HepG2 (cell line): Measurements from ENCODE around the gene PSMD1. TPM values are rescaled to one million over a fixed set of nuclear protein-coding genes. Genes with fewer than 3 reads are reported as not detected.

ENCODE experiments used
- FOSL1 ChIP-seq: sonication (generic); formaldehyde crosslinking; IDR thresholded peaks from 2 replicates; pipeline ENCODE4 v1.9.0; 2021; ENCODE audit warnings: missing genetic modification reagents, borderline replicate concordance
- IRX3 ChIP-seq: sonication (generic); formaldehyde crosslinking; IDR thresholded peaks from 2 replicates; pipeline ENCODE4 v1.8.1; 2023; ENCODE audit warnings: mild to moderate bottlenecking, low read depth, missing genetic modification reagents, borderline replicate concordance
- ISX ChIP-seq: sonication (generic); formaldehyde crosslinking; conservative IDR thresholded peaks from 2 replicates; pipeline ENCODE4 v1.5.0; 2020; ENCODE audit warnings: missing genetic modification reagents
- MAFF ChIP-seq: IDR thresholded peaks from 2 replicates; pipeline ENCODE4 v1.6.1; 2011; ENCODE audit warnings: low read depth, low read length, improper control_type of control experiment
- MXD1 ChIP-seq: sonication (generic); formaldehyde crosslinking; IDR thresholded peaks from 2 replicates; pipeline ENCODE4 v1.4.0; 2020; ENCODE audit warnings: mild to moderate bottlenecking, missing genetic modification reagents
- POLR2AphosphoS2 ChIP-seq: IDR thresholded peaks from 2 replicates; pipeline ENCODE4 v1.6.1; 2011; ENCODE audit warnings: low read depth, low read length, improper control_type of control experiment
- RBM39 ChIP-seq: fragments of 200-400 bp; formaldehyde crosslinking; IDR thresholded peaks from one replicate; pipeline ENCODE4 v1.6.1; 2018; ENCODE audit warnings: antibody characterized with exemption, mild to moderate bottlenecking, low read depth, low read length; ENCODE audit not compliant: poor library complexity, severe bottlenecking
- ZFY ChIP-seq: sonication (generic); formaldehyde crosslinking; IDR thresholded peaks from 2 replicates; pipeline ENCODE4 v1.4.0; 2020; ENCODE audit warnings: missing genetic modification reagents
- ZNF207 ChIP-seq: fragments of 450-650 bp; IDR thresholded peaks from 2 replicates; pipeline ENCODE4 v1.6.1; 2016; ENCODE audit warnings: antibody characterized with exemption, borderline replicate concordance
- ZNF44 ChIP-seq: sonication (generic); formaldehyde crosslinking; IDR thresholded peaks from 2 replicates; pipeline ENCODE4 v1.5.1; 2020; ENCODE audit warnings: mild to moderate bottlenecking, missing genetic modification reagents
- ZNF546 ChIP-seq: sonication (generic); formaldehyde crosslinking; conservative IDR thresholded peaks from 2 replicates; pipeline ENCODE4 v1.8.1; 2023; ENCODE audit warnings: mild to moderate bottlenecking, missing genetic modification reagents
- ZNF556 ChIP-seq: sonication (generic); formaldehyde crosslinking; IDR thresholded peaks from 2 replicates; pipeline ENCODE4 v1.4.0; 2020; ENCODE audit warnings: mild to moderate bottlenecking, missing genetic modification reagents, borderline replicate concordance
- polyA plus RNA-seq, 8 experiments: library from polyadenylated mRNA; depleted of rRNA in 3 of 8; stranded (reverse) in 7 of 8; unstranded in 1 of 8; fragments of >200 nt; fragmentation: Illumina TruSeq in 4 of 8; extraction: Trizol in 4 of 8; gene quantifications; 2 replicates each; pipeline versions ENCODE4 v1.2.1 to v1.2.3, GENCODE V29; 2011 to 2016; ENCODE audit warnings: low read depth in 4 of 8, missing spikeins in 1 of 8, mixed read lengths in 1 of 8; ENCODE audit not compliant: insufficient read depth in 1 of 8
- total RNA-seq, 5 experiments: library from RNA; depleted of rRNA; stranded (reverse); fragments of >200 nt; fragmentation: Illumina TruSeq; extraction: Trizol; gene quantifications; 2 replicates each; pipeline ENCODE4 v1.2.3, GENCODE V29; 2016; ENCODE audit warnings: low read depth in 1 of 5
- TF ChIP-seq, protein P1 (sequence below): sonication (generic); formaldehyde crosslinking; IDR thresholded peaks from 2 replicates; pipeline ENCODE4 v1.4.0; 2020; ENCODE audit warnings: mild to moderate bottlenecking, missing genetic modification reagents, borderline replicate concordance
- TF ChIP-seq, protein P2 (sequence below): sonication (generic); formaldehyde crosslinking; IDR thresholded peaks from 2 replicates; pipeline ENCODE4 v1.5.1; 2020; ENCODE audit warnings: missing genetic modification reagents, mild to moderate bottlenecking, borderline replicate concordance
- TF ChIP-seq, protein P3 (sequence below): sonication (generic); formaldehyde crosslinking; IDR thresholded peaks from 2 replicates; pipeline ENCODE4 v1.4.0; 2020; ENCODE audit warnings: missing genetic modification reagents, borderline replicate concordance
- TF ChIP-seq, protein P4 (sequence below): sonication (generic); formaldehyde crosslinking; IDR thresholded peaks from 2 replicates; pipeline ENCODE4 v1.5.0; 2020; ENCODE audit warnings: missing genetic modification reagents

Gene PSMD1
- total and polyA plus RNA-seq, 2 of the 13 experiments (the other 11 are each of a cell fraction or from before 2014, with no cell fraction given): 136 to 191 TPM

- TF ChIP-seq, protein P1, sequence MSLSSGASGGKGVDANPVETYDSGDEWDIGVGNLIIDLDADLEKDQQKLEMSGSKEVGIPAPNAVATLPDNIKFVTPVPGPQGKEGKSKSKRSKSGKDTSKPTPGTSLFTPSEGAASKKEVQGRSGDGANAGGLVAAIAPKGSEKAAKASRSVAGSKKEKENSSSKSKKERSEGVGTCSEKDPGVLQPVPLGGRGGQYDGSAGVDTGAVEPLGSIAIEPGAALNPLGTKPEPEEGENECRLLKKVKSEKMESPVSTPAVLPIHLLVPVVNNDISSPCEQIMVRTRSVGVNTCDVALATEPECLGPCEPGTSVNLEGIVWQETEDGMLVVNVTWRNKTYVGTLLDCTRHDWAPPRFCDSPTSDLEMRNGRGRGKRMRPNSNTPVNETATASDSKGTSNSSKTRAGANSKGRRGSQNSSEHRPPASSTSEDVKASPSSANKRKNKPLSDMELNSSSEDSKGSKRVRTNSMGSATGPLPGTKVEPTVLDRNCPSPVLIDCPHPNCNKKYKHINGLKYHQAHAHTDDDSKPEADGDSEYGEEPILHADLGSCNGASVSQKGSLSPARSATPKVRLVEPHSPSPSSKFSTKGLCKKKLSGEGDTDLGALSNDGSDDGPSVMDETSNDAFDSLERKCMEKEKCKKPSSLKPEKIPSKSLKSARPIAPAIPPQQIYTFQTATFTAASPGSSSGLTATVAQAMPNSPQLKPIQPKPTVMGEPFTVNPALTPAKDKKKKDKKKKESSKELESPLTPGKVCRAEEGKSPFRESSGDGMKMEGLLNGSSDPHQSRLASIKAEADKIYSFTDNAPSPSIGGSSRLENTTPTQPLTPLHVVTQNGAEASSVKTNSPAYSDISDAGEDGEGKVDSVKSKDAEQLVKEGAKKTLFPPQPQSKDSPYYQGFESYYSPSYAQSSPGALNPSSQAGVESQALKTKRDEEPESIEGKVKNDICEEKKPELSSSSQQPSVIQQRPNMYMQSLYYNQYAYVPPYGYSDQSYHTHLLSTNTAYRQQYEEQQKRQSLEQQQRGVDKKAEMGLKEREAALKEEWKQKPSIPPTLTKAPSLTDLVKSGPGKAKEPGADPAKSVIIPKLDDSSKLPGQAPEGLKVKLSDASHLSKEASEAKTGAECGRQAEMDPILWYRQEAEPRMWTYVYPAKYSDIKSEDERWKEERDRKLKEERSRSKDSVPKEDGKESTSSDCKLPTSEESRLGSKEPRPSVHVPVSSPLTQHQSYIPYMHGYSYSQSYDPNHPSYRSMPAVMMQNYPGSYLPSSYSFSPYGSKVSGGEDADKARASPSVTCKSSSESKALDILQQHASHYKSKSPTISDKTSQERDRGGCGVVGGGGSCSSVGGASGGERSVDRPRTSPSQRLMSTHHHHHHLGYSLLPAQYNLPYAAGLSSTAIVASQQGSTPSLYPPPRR (CRISPR knock-in tag): no peak
- TF ChIP-seq IRX3 (CRISPR knock-in tag) (no peak), ZFY (peak; percentile 85), RBM39 (no peak), ZNF546 (no peak), POLR2AphosphoS2 (no peak), FOSL1 (CRISPR knock-in tag) (no peak), ZNF207 (no peak), ZNF44 (0 out of 2 replicates have a peak, but pooled peaks have one; percentile 42), ISX (CRISPR knock-in tag) (0 out of 2 replicates have a peak, but pooled peaks have one; percentile 43), MAFF (no peak), MXD1 (CRISPR knock-in tag) (peak; percentile 61; the same call in 1 of the 2 replicates), ZNF556 (CRISPR knock-in tag) (0 out of 2 replicates have a peak, but pooled peaks have one; percentile 77)
- TF ChIP-seq, protein P2, sequence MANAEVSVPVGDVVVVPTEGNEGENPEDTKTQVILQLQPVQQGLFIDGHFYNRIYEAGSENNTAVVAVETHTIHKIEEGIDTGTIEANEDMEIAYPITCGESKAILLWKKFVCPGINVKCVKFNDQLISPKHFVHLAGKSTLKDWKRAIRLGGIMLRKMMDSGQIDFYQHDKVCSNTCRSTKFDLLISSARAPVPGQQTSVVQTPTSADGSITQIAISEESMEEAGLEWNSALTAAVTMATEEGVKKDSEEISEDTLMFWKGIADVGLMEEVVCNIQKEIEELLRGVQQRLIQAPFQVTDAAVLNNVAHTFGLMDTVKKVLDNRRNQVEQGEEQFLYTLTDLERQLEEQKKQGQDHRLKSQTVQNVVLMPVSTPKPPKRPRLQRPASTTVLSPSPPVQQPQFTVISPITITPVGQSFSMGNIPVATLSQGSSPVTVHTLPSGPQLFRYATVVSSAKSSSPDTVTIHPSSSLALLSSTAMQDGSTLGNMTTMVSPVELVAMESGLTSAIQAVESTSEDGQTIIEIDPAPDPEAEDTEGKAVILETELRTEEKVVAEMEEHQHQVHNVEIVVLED: no peak
- TF ChIP-seq, protein P3, sequence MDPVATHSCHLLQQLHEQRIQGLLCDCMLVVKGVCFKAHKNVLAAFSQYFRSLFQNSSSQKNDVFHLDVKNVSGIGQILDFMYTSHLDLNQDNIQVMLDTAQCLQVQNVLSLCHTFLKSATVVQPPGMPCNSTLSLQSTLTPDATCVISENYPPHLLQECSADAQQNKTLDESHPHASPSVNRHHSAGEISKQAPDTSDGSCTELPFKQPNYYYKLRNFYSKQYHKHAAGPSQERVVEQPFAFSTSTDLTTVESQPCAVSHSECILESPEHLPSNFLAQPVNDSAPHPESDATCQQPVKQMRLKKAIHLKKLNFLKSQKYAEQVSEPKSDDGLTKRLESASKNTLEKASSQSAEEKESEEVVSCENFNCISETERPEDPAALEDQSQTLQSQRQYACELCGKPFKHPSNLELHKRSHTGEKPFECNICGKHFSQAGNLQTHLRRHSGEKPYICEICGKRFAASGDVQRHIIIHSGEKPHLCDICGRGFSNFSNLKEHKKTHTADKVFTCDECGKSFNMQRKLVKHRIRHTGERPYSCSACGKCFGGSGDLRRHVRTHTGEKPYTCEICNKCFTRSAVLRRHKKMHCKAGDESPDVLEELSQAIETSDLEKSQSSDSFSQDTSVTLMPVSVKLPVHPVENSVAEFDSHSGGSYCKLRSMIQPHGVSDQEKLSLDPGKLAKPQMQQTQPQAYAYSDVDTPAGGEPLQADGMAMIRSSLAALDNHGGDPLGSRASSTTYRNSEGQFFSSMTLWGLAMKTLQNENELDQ (CRISPR knock-in tag): peak; percentile 48; the same call in 1 of the 2 replicates
- TF ChIP-seq, protein P4, sequence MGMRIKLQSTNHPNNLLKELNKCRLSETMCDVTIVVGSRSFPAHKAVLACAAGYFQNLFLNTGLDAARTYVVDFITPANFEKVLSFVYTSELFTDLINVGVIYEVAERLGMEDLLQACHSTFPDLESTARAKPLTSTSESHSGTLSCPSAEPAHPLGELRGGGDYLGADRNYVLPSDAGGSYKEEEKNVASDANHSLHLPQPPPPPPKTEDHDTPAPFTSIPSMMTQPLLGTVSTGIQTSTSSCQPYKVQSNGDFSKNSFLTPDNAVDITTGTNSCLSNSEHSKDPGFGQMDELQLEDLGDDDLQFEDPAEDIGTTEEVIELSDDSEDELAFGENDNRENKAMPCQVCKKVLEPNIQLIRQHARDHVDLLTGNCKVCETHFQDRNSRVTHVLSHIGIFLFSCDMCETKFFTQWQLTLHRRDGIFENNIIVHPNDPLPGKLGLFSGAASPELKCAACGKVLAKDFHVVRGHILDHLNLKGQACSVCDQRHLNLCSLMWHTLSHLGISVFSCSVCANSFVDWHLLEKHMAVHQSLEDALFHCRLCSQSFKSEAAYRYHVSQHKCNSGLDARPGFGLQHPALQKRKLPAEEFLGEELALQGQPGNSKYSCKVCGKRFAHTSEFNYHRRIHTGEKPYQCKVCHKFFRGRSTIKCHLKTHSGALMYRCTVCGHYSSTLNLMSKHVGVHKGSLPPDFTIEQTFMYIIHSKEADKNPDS (CRISPR knock-in tag): no peak
These were observed 141.9 kb downstream of the PSMD1 start, which contains the start of gene ARMC9 (continued) for GRCh38 chr2:231198291-231199173.
